Astrocyte of the cerebellum (primary cell): ENCODE data around the gene CALM1.

ENCODE experiments used
- DNase-seq: peaks from one replicate; pipeline ENCODE4 v3.0.0-alpha.2; 2011; ENCODE audit warnings: low read depth
- H3K4me3 ChIP-seq: 2 replicates; pipeline ENCODE4 v1.5.1; 2011; ENCODE audit warnings: mild to moderate bottlenecking, low read depth, low read length, moderate library complexity
- CTCF ChIP-seq: IDR thresholded peaks from 2 replicates; pipeline ENCODE4 v1.5.1; 2012; ENCODE audit warnings: low read length, low read depth, moderate library complexity, mild to moderate bottlenecking; ENCODE audit errors: missing control alignments
- in situ Hi-C: cut with HindIII; loops from 2 replicates; pipeline ENCODE4 v1.10.0; 2017; ENCODE audit warnings: low sequenced_read_pairs

Gene CALM1

GRCh38 chr14:90419200-90419599 lies 22.4 kb downstream of the CALM1 start:
- TF ChIP-seq CTCF, result no peak
- in situ Hi-C loops, result no loop called here
- DNase-seq, result peak; percentile 88
- H3K4me3 ChIP-seq, result no peak overlapping the region

- DNase-seq, result no peak
- in situ Hi-C loops, result no loop called here
- TF ChIP-seq CTCF, result no peak
- no peak overlapping the region for H3K4me3 ChIP-seq
Measured at GRCh38 chr14:90421001-90421631, 24.3 kb downstream of the CALM1 start.

GRCh38 chr14:90421632-90422020 lies 24.8 kb downstream of the CALM1 start:
- DNase-seq, result no peak
- no peak for TF ChIP-seq CTCF
- no peak overlapping the region for H3K4me3 ChIP-seq
- in situ Hi-C loops, result no loop called here

- no peak for DNase-seq
- H3K4me3 ChIP-seq, result no peak overlapping the region
- in situ Hi-C loops, result no loop called here
- no peak for TF ChIP-seq CTCF
Measured at GRCh38 chr14:90423166-90423565, 26.3 kb downstream of the CALM1 start.

- TF ChIP-seq CTCF, result no peak
- in situ Hi-C loops, result no loop called here
- no peak overlapping the region for H3K4me3 ChIP-seq
- no peak for DNase-seq
Measured at GRCh38 chr14:90424075-90424474, 27.2 kb downstream of the CALM1 start.

- no peak for TF ChIP-seq CTCF
- no peak overlapping the region for H3K4me3 ChIP-seq
- DNase-seq, result no peak
- in situ Hi-C loops, result no loop called here
Measured at GRCh38 chr14:90424686-90425372, 28.0 kb downstream of the CALM1 start.
